Head of caudate nucleus (tissue), 42 donors: ENCODE data around the gene NR5A2.

Experiments
- DNase-seq, 42 donors: peaks; one replicate each; pipeline versions ENCODE4 v3.0.0 to v3.0.0-alpha.2; 2020 to 2021; ENCODE audit warnings: mixed read lengths in 7 of 42
- intact Hi-C: fragments of 100-400 bp; cut with DNase I; formaldehyde crosslinking; loops from one replicate; pipeline ENCODE4 v1.15.0; 2022

The NR5A2 gene

GRCh38 chr1:200221614-200222282 lies 194.2 kb downstream of the NR5A2 start:
- no peak for DNase-seq
- intact Hi-C loops, result no loop called here

- no peak for DNase-seq
- intact Hi-C loops, result no loop called here
Measured at GRCh38 chr1:200223207-200223606, 195.7 kb downstream of the NR5A2 start.

- intact Hi-C loops, result no loop called here
- DNase-seq, result no peak
Measured at GRCh38 chr1:200223613-200224012, 196.1 kb downstream of the NR5A2 start.

GRCh38 chr1:200224315-200224714 lies 196.8 kb downstream of the NR5A2 start:
- no peak for DNase-seq
- intact Hi-C loops, result no loop called here

GRCh38 chr1:200226268-200226968 lies 198.9 kb downstream of the NR5A2 start:
- DNase-seq, result no peak
- intact Hi-C loops, result no loop called here

GRCh38 chr1:200226969-200227303 lies 199.4 kb downstream of the NR5A2 start:
- no peak for DNase-seq
- intact Hi-C loops, result no loop called here
